Hepatocyte (in vitro differentiated cells): ENCODE data around the gene OLR1. TPM values are rescaled to one million over a fixed set of nuclear protein-coding genes. Genes with fewer than 3 reads are reported as not detected.

ENCODE experiments used
- DNase-seq: peaks from one replicate; pipeline ENCODE4 v3.0.0-alpha.2; 2016; ENCODE audit warnings: low spot score
- H2AFZ ChIP-seq: fragments of 200-600 bp; sonication (generic); 2 replicates; pipeline ENCODE4 v1.6.0; 2016; ENCODE audit warnings: antibody characterized with exemption, mild to moderate bottlenecking
- H3K27ac ChIP-seq: fragments of 200-600 bp; sonication (generic); 2 replicates; pipeline ENCODE4 v1.5.1; 2016; ENCODE audit warnings: mild to moderate bottlenecking
- H3K27me3 ChIP-seq: fragments of 200-600 bp; sonication (generic); 2 replicates; pipeline ENCODE4 v1.6.1; 2016
- H3K36me3 ChIP-seq: fragments of 200-600 bp; sonication (generic); replicated peaks from 2 replicates; pipeline ENCODE4 v1.5.1; 2016; ENCODE audit warnings: low read depth; ENCODE audit not compliant: insufficient read depth
- H3K4me1 ChIP-seq: fragments of 200-600 bp; sonication (generic); 2 replicates; pipeline ENCODE4 v1.5.1; 2016; ENCODE audit warnings: mild to moderate bottlenecking, moderate library complexity; ENCODE audit not compliant: insufficient read depth
- H3K4me2 ChIP-seq: fragments of 200-600 bp; sonication (generic); 2 replicates; pipeline ENCODE4 v1.6.0; 2016
- H3K4me3 ChIP-seq: fragments of 200-600 bp; sonication (generic); 2 replicates; pipeline ENCODE4 v1.5.1; 2016; ENCODE audit warnings: mild to moderate bottlenecking
- H3K79me2 ChIP-seq: fragments of 200-600 bp; sonication (generic); 2 replicates; pipeline ENCODE4 v1.6.0; 2017; ENCODE audit warnings: mild to moderate bottlenecking
- H3K9me2 ChIP-seq: fragments of 200-600 bp; sonication (generic); replicated peaks from 2 replicates; pipeline ENCODE4 v1.6.0; 2017; ENCODE audit warnings: mild to moderate bottlenecking; ENCODE audit not compliant: insufficient read depth
- H3K9me3 ChIP-seq: fragments of 200-600 bp; sonication (generic); 2 replicates; pipeline ENCODE4 v1.5.1; 2016; ENCODE audit warnings: low read depth, mild to moderate bottlenecking
- H4K20me1 ChIP-seq: fragments of 200-600 bp; sonication (generic); 2 replicates; pipeline ENCODE4 v1.6.0; 2016; ENCODE audit warnings: mild to moderate bottlenecking; ENCODE audit not compliant: insufficient read depth, poor library complexity, severe bottlenecking
- CTCF ChIP-seq: fragments of 200-600 bp; sonication (generic); IDR thresholded peaks from 2 replicates; pipeline ENCODE4 v1.5.1; 2016; ENCODE audit warnings: antibody characterized with exemption, mild to moderate bottlenecking; ENCODE audit not compliant: poor library complexity
- EZH2 ChIP-seq: fragments of 200-600 bp; sonication (generic); IDR thresholded peaks from 2 replicates; pipeline ENCODE4 v1.6.1; 2016; ENCODE audit warnings: antibody characterized with exemption, mild to moderate bottlenecking, borderline replicate concordance
- EZH2phosphoT487 ChIP-seq: fragments of 200-600 bp; sonication (generic); IDR thresholded peaks from one replicate; pipeline ENCODE4 v1.6.1; 2018; ENCODE audit warnings: antibody characterized with exemption, mild to moderate bottlenecking, low read depth, moderate library complexity; ENCODE audit not compliant: unreplicated experiment, severe bottlenecking
- WGBS: methylation state at CpG from one replicate; pipeline ENCODE4 v1.1.6; 2016; ENCODE audit warnings: low lambda C conversion rate; ENCODE audit errors: missing lambda C conversion rate; 5-methylcytosine and 5-hydroxymethylcytosine counted together
- polyA plus RNA-seq: library from polyadenylated mRNA; unstranded; fragments of >200 nt; fragmentation: Nextera tagmentation; extraction: Ambion mirVana; gene quantifications from 2 replicates; pipeline ENCODE4 v1.2.1, GENCODE V29; 2016
- total RNA-seq: library from RNA; depleted of rRNA; stranded (reverse); fragments of >200 nt; gene quantifications from 2 replicates; pipeline ENCODE4 v1.2.3, GENCODE V29; 2014

OLR1 gene
- total and polyA plus RNA-seq, 2 experiments from 2014 or later, result 6.4 to 15.1 TPM

GRCh38 chr12:10212739-10213131 lies 40.8 kb upstream of the OLR1 start, which contains the start of gene GABARAPL1:
Gene GABARAPL1 (plus strand): TSS chr12:10212877. CDS start chr12:10213130, 253 bp downstream.
- H2AFZ ChIP-seq, result peak within 1 kb of the TSS; percentile 59
- peak within 1 kb of the TSS; percentile 96 for H3K27ac ChIP-seq
- no peaks in the 10 kb centered on the region for H3K36me3 ChIP-seq
- H3K9me3 ChIP-seq, result no peaks in the 10 kb centered on the region
- H4K20me1 ChIP-seq, result peaks cover 12% of the 10 kb centered on the region
- no peak for TF ChIP-seq CTCF
- no peak for TF ChIP-seq EZH2
- no peak for TF ChIP-seq EZH2phosphoT487
- H3K4me3 ChIP-seq, result peak within 1 kb of the TSS; percentile 81
- peaks cover 33% of the 10 kb centered on the region for H3K79me2 ChIP-seq
- 0% methylated on average over 27 of the region's 35 CpGs for WGBS
- H3K27me3 ChIP-seq, result no peaks in the 10 kb centered on the region
- H3K4me2 ChIP-seq, result peak within 1 kb of the TSS; percentile 70
- H3K4me1 ChIP-seq, result no peaks in the 10 kb centered on the region
- DNase-seq, result peak; percentile 92
- no peaks in the 10 kb centered on the region for H3K9me2 ChIP-seq

GRCh38 chr12:10211940-10212738 lies 40.2 kb upstream of the OLR1 start:
- peaks cover 27% of the 10 kb centered on the region for H3K79me2 ChIP-seq
- H3K4me1 ChIP-seq, result no peaks in the 10 kb centered on the region
- TF ChIP-seq EZH2 (no peak), CTCF (no peak), EZH2phosphoT487 (no peak)
- WGBS, result 37% methylated on average over 40 of the region's 40 CpGs
- peak overlapping the region; percentile 17 for H2AFZ ChIP-seq
- H4K20me1 ChIP-seq, result peaks cover 10% of the 10 kb centered on the region
- H3K4me3 ChIP-seq, result peak overlapping the region; percentile 81
- H3K36me3 ChIP-seq, result no peaks in the 10 kb centered on the region
- peak overlapping the region; percentile 70 for H3K4me2 ChIP-seq
- peak; percentile 98 for DNase-seq
- H3K9me2 ChIP-seq, result no peaks in the 10 kb centered on the region
- H3K27ac ChIP-seq, result peak overlapping the region; percentile 96
- H3K9me3 ChIP-seq, result no peaks in the 10 kb centered on the region
- H3K27me3 ChIP-seq, result no peaks in the 10 kb centered on the region

- 94% methylated on average over 25 of the region's 25 CpGs for WGBS
- no peaks in the 10 kb centered on the region for H3K36me3 ChIP-seq
- no peak overlapping the region for H3K4me3 ChIP-seq
- peaks cover 4% of the 10 kb centered on the region for H4K20me1 ChIP-seq
- peak overlapping the region; percentile 39 for H3K4me2 ChIP-seq
- H3K27ac ChIP-seq, result peak overlapping the region; percentile 96
- H3K4me1 ChIP-seq, result no peaks in the 10 kb centered on the region
- H3K27me3 ChIP-seq, result no peaks in the 10 kb centered on the region
- no peaks in the 10 kb centered on the region for H3K9me3 ChIP-seq
- no peak overlapping the region for H2AFZ ChIP-seq
- TF ChIP-seq CTCF (no peak), EZH2 (no peak), EZH2phosphoT487 (no peak)
- H3K9me2 ChIP-seq, result no peaks in the 10 kb centered on the region
- peaks cover 20% of the 10 kb centered on the region for H3K79me2 ChIP-seq
- no peak for DNase-seq
These were observed 39.4 kb upstream of the OLR1 start for GRCh38 chr12:10211101-10211939.
